GM12873 (cell line): ENCODE results near the gene PREX1.

Experiments used
- TF ChIP-seq, protein P1 (sequence below): IDR thresholded peaks from 2 replicates; pipeline ENCODE4 v1.5.1; 2012; ENCODE audit warnings: low read depth, mild to moderate bottlenecking, moderate library complexity, low read length, control low read depth; ENCODE audit not compliant: insufficient read depth; ENCODE audit errors: missing control alignments

Gene PREX1

GRCh38 chr20:48684501-48685041 lies 143.2 kb downstream of the PREX1 start:
- TF ChIP-seq, protein P1, sequence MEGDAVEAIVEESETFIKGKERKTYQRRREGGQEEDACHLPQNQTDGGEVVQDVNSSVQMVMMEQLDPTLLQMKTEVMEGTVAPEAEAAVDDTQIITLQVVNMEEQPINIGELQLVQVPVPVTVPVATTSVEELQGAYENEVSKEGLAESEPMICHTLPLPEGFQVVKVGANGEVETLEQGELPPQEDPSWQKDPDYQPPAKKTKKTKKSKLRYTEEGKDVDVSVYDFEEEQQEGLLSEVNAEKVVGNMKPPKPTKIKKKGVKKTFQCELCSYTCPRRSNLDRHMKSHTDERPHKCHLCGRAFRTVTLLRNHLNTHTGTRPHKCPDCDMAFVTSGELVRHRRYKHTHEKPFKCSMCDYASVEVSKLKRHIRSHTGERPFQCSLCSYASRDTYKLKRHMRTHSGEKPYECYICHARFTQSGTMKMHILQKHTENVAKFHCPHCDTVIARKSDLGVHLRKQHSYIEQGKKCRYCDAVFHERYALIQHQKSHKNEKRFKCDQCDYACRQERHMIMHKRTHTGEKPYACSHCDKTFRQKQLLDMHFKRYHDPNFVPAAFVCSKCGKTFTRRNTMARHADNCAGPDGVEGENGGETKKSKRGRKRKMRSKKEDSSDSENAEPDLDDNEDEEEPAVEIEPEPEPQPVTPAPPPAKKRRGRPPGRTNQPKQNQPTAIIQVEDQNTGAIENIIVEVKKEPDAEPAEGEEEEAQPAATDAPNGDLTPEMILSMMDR = no peak

- TF ChIP-seq, protein P1 = no peak
These were observed 144.2 kb downstream of the PREX1 start for GRCh38 chr20:48683467-48684175.

DNA sequence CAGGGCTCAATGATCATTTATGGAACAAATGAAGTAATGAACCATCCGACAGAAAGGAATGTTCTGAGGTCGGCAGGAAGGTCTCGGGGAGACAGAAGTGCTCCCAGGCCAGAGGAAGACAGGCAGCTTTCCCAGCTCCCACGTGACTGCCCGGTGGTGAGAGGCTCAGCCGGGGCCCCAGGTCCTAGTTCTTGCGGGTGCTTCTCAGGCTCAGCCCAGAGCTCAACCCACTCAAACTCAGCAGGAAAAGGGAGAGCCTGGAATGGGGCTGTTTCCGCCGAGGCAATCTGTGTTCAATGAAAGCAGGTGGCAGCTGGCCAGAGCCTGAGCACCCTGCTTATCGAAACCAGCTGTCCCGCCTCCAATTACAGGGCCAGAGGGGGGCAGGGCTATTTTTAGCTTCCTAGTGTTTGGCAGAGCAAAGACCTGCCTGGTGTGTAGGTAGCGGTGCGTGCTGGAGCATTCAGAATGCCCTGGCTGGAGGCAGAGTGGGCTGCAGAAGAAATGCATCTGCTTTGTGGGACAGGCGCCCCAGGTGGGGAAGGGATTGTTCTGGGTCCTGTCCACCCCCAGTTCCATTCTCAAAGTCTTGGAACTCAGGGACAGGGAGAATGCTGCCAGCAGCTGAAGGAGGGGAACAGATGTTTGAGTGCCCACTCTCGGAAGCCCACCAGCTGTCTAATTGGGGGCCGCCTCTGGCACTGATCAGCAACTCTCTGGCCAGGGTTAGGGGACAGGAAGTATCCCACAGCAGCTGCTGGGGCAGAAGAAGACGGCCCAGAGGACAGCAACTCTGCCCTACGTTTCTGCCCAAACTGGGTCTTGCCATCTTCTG lies 145.1 kb downstream of the PREX1 start:
- TF ChIP-seq, protein P1 = no peak

GRCh38 chr20:48681873-48682426 lies 145.8 kb downstream of the PREX1 start:
- TF ChIP-seq, protein P1 = no peak

- TF ChIP-seq, protein P1 = no peak
These were observed 146.5 kb downstream of the PREX1 start for GRCh38 chr20:48681201-48681872.

GRCh38 chr20:48680650-48681049 lies 147.1 kb downstream of the PREX1 start:
- TF ChIP-seq, protein P1 = no peak
